Ishikawa (cell line): ENCODE results near the gene SCO1.

Experiments used
- CEBPB ChIP-seq: IDR thresholded peaks from 2 replicates; pipeline ENCODE4 v1.6.1; 2012
- CREB1 ChIP-seq: IDR thresholded peaks from 2 replicates; pipeline ENCODE4 v1.6.1; 2012; ENCODE audit warnings: low read depth
- EGR1 ChIP-seq: IDR thresholded peaks from 2 replicates; pipeline ENCODE4 v1.6.1; 2012
- EP300 ChIP-seq: IDR thresholded peaks from 2 replicates; pipeline ENCODE4 v1.6.1; 2012; ENCODE audit warnings: borderline replicate concordance
- FOXM1 ChIP-seq: IDR thresholded peaks from 2 replicates; pipeline ENCODE4 v1.6.1; 2012; ENCODE audit warnings: low read depth, borderline replicate concordance
- NFIC ChIP-seq: IDR thresholded peaks from 2 replicates; pipeline ENCODE4 v1.6.1; 2012
- RAD21 ChIP-seq: IDR thresholded peaks from 2 replicates; pipeline ENCODE4 v1.6.1; 2012; ENCODE audit warnings: low read depth
- REST ChIP-seq: IDR thresholded peaks from 2 replicates; pipeline ENCODE4 v1.6.1; 2012; ENCODE audit warnings: low read depth, mild to moderate bottlenecking
- TAF1 ChIP-seq: IDR thresholded peaks from 2 replicates; pipeline ENCODE4 v1.6.1; 2012; ENCODE audit warnings: low read depth, mild to moderate bottlenecking
- TCF12 ChIP-seq: IDR thresholded peaks from 2 replicates; pipeline ENCODE4 v1.6.1; 2012; ENCODE audit warnings: low read depth
- TEAD4 ChIP-seq: IDR thresholded peaks from 2 replicates; pipeline ENCODE4 v1.6.1; 2012
- YY1 ChIP-seq: IDR thresholded peaks from 2 replicates; pipeline ENCODE4 v1.6.1; 2012; ENCODE audit warnings: low read depth
- ZBTB7A ChIP-seq: IDR thresholded peaks from 2 replicates; pipeline ENCODE4 v1.6.1; 2012; ENCODE audit warnings: low read depth
- TF ChIP-seq, protein P1 (sequence below): IDR thresholded peaks from 2 replicates; pipeline ENCODE4 v1.6.1; 2012
- TF ChIP-seq, protein P2 (sequence below): IDR thresholded peaks from 2 replicates; pipeline ENCODE4 v1.6.1; 2012

SCO1 gene

DNA sequence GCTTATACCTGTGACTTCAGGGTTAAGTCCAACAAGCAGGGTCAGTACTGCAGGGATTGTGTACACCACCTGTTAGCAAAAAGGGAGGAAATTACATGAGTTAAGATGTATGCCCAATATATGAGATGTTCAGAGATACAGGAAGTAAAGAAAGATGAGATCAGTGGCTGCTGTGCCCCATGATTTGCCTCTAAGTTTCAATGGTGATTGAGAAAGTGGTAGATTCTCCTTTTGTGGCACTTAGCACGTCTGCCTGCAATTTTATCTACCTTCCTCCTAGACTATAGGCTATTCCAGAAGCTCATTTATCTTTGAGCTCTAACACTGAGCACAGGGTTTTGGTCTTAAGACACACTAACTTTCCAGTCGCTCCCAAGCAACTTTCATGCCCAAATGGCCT, 28.9 kb upstream of the SCO1 start:
- TF ChIP-seq TCF12 (no peak), NFIC (no peak), CEBPB (no peak), ZBTB7A (no peak), TAF1 (no peak), REST (no peak), YY1 (no peak), TEAD4 (no peak), FOXM1 (no peak), EP300 (no peak), RAD21 (no peak), CREB1 (no peak), EGR1 (no peak)
- TF ChIP-seq, protein P1, sequence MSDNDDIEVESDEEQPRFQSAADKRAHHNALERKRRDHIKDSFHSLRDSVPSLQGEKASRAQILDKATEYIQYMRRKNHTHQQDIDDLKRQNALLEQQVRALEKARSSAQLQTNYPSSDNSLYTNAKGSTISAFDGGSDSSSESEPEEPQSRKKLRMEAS, result no peak

DNA sequence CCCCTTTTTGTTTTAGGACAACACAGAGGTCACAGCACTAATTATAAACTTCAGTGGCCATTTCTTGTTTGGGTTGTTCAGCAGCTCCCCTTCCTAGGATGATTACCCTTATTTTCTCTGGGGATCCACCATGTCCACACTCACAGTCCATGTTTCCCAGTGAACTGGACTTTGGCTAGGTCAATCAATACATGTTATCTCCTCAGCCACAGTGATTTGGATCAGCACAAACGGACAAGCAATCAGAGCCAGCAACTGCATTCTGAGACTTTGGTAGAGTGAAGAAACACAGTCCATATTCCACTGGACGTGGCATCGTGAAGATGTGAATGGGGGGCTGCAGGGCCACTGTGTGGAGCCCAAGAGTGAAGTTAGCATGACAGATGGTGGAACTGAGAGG, 27.9 kb upstream of the SCO1 start:
- TF ChIP-seq EP300, result no peak
- TF ChIP-seq, protein P1, result no peak
- TF ChIP-seq ZBTB7A, result no peak
- no peak for TF ChIP-seq YY1
- no peak for TF ChIP-seq TEAD4
- no peak for TF ChIP-seq REST
- no peak for TF ChIP-seq NFIC
- TF ChIP-seq, protein P2, sequence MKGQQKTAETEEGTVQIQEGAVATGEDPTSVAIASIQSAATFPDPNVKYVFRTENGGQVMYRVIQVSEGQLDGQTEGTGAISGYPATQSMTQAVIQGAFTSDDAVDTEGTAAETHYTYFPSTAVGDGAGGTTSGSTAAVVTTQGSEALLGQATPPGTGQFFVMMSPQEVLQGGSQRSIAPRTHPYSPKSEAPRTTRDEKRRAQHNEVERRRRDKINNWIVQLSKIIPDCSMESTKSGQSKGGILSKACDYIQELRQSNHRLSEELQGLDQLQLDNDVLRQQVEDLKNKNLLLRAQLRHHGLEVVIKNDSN, result no peak
- TF ChIP-seq CEBPB, result no peak
- TF ChIP-seq RAD21, result no peak
- no peak for TF ChIP-seq TAF1
- TF ChIP-seq TCF12, result no peak
- TF ChIP-seq EGR1, result no peak
- no peak for TF ChIP-seq CREB1
- TF ChIP-seq FOXM1, result no peak

GRCh38 chr17:10724546-10725195, 27.3 kb upstream of the SCO1 start:
- TF ChIP-seq, protein P2, result no peak
- TF ChIP-seq EP300 (no peak), EGR1 (no peak), CREB1 (no peak), TCF12 (no peak), REST (no peak), TEAD4 (no peak), RAD21 (no peak), YY1 (no peak), NFIC (no peak), TAF1 (no peak), FOXM1 (no peak), ZBTB7A (no peak), CEBPB (no peak)
- TF ChIP-seq, protein P1, result no peak

DNA sequence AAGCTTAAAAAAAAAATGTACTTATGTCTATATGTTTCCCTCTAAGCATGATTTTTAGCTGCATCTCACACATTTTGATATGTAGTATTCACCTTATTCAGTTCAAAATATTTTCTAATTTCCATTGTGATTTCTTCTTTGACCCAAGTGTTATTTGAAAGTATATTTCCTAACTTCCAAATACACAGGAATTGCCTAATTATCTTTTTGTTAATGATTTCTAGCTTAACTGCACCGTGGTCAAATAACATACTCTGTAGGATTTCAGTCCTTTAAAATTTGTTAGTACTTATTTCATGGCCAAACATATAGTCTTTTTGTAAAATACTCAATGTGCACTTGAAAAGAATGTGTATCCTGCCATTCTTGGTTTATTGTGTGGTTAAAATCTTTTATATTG, 21.2 kb upstream of the SCO1 start:
- TF ChIP-seq, protein P1, result no peak
- TF ChIP-seq YY1 (no peak), CEBPB (no peak), RAD21 (no peak), TEAD4 (no peak), EP300 (no peak), FOXM1 (no peak), ZBTB7A (no peak), REST (no peak), NFIC (no peak), TAF1 (no peak), CREB1 (no peak), TCF12 (no peak), EGR1 (no peak)
- TF ChIP-seq, protein P2, result no peak
